Retina (tissue), 1 donor: ENCODE data around the gene ZNF320.
"Not testable (repeated sequence)": the region's sequence is repeated elsewhere in the genome, so short reads cannot be mapped to it uniquely, and the experiment has no call there.

ENCODE experiments used
- DNase-seq: peaks from one replicate; pipeline ENCODE4 v3.0.0-alpha.2; 2016

The ZNF320 gene

GRCh38 chr19:52897138-52897935 is at the start of gene ZNF320:
Gene ZNF320 (minus strand): TSS chr19:52897635. CDS start chr19:52890255, 7,380 bp downstream.
- peak; percentile 92 for DNase-seq

GRCh38 chr19:52946322-52947310 is 49.2 kb upstream of the ZNF320 start:
- peak; percentile 16 for DNase-seq

GRCh38 chr19:52945652-52946321 is 48.4 kb upstream of the ZNF320 start:
- no peak for DNase-seq

- not testable (repeated sequence) for DNase-seq
Observed at GRCh38 chr19:52944703-52945493, 47.5 kb upstream of the ZNF320 start.

- DNase-seq: no peak
Observed at GRCh38 chr19:52943884-52944643, 46.6 kb upstream of the ZNF320 start.

GRCh38 chr19:52943134-52943883 is 45.9 kb upstream of the ZNF320 start:
- no peak for DNase-seq

- DNase-seq: peak; percentile 89
Observed at GRCh38 chr19:52942386-52943133, 45.1 kb upstream of the ZNF320 start.

- DNase-seq: peak; percentile 53
Observed at GRCh38 chr19:52941941-52942385, 44.5 kb upstream of the ZNF320 start.

- not testable (repeated sequence) for DNase-seq
Observed at GRCh38 chr19:52941523-52941922, 44.1 kb upstream of the ZNF320 start.

- DNase-seq: not testable (repeated sequence)
Observed at GRCh38 chr19:52940905-52941304, 43.5 kb upstream of the ZNF320 start.

GRCh38 chr19:52938761-52939160 is 41.3 kb upstream of the ZNF320 start:
- DNase-seq: no peak

- DNase-seq: no peak
Observed at GRCh38 chr19:52936954-52937325, 39.5 kb upstream of the ZNF320 start.

GRCh38 chr19:52936151-52936953 is 38.9 kb upstream of the ZNF320 start:
- DNase-seq: no peak

- DNase-seq: no peak
Observed at GRCh38 chr19:52935434-52935833, 38.0 kb upstream of the ZNF320 start.

GRCh38 chr19:52924641-52925040 is 27.2 kb upstream of the ZNF320 start:
- DNase-seq: not testable (repeated sequence)

GRCh38 chr19:52923778-52924593 is 26.6 kb upstream of the ZNF320 start:
- no peak for DNase-seq

- peak; percentile 82 for DNase-seq
Observed at GRCh38 chr19:52922841-52923777, 25.7 kb upstream of the ZNF320 start, which contains the start of gene ZNF888. Gene ZNF888 (minus strand): TSS chr19:52923428. CDS start chr19:52917873, 5,555 bp downstream.
